ENCODE results near the gene CASR. TPM values are rescaled to one million over a fixed set of nuclear protein-coding genes. Genes with fewer than 3 reads are reported as not detected.
A peak's percentile ranks its signal among the peaks of the same experiment; 100 is the strongest.

CASR gene
- total RNA-seq, 2 donors from 2014 or later: 1.2 TPM; not detected in 1

GRCh38 chr3:122306622-122306953, 123.1 kb downstream of the CASR start:
- Histone ChIP-seq H3K27me3 (replicated peaks; ENCODE audit: insufficient read depth) (no peaks in the 10 kb centered on the region), H3K27ac (no peak overlapping the region), H3K4me3 (no peak overlapping the region), H3K4me1 (replicated peaks) (no peaks in the 10 kb centered on the region), H3K36me3 (no peaks in the 10 kb centered on the region), H3K9me3 (no peaks in the 10 kb centered on the region)
- DNase-seq (ENCODE audit: low spot score): no peak
- no peak for TF ChIP-seq CTCF (IDR thresholded peaks at IDR 0.05)
- TF ChIP-seq POLR2A (IDR thresholded peaks at IDR 0.05): no peak
- TF ChIP-seq POLR2AphosphoS5 (IDR thresholded peaks at IDR 0.05): no peak
- 51% methylated on average over 2 of the region's 2 CpGs for WGBS
- intact Hi-C loops (cut with DNase I): no loop called here

DNA sequence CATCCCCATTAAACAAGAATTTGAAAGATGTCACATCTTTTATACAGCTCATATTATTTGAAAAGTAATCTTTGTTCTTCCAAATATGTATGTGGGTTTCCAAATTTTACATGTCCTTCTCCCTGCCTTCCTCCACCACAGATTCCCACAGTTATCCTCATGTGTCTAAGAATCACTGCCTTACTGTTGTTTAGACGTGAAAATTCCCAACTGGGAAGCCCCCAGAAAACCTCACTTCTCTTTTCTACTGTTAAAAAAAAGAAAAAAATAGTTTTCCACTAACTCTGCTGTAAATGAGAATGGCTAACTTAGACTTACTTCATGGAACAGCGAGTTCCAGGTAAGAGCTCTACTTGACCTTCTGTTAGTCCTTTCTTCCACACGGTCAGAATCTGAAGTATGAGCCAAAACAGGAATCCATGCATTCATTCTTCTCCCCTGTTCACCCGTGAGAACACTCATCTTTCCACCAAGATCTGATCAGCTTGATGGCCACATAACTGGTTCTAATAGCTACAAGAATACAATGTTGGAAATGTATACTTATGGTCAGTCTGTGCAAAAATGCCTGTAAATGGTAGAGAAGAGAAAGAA, 123.7 kb downstream of the CASR start:
- no peak for TF ChIP-seq CTCF (IDR thresholded peaks at IDR 0.05)
- TF ChIP-seq POLR2AphosphoS5 (IDR thresholded peaks at IDR 0.05): no peak
- TF ChIP-seq POLR2A (IDR thresholded peaks at IDR 0.05): no peak
- Histone ChIP-seq H3K27ac (no peak overlapping the region), H3K27me3 (replicated peaks; ENCODE audit: insufficient read depth) (no peaks in the 10 kb centered on the region), H3K36me3 (no peaks in the 10 kb centered on the region), H3K4me3 (no peak overlapping the region), H3K4me1 (replicated peaks) (no peaks in the 10 kb centered on the region), H3K9me3 (no peaks in the 10 kb centered on the region)
- no peak for DNase-seq (ENCODE audit: low spot score)
- WGBS: 91% methylated on average over 4 of the region's 4 CpGs
- intact Hi-C loops (cut with DNase I): no loop called here

DNA sequence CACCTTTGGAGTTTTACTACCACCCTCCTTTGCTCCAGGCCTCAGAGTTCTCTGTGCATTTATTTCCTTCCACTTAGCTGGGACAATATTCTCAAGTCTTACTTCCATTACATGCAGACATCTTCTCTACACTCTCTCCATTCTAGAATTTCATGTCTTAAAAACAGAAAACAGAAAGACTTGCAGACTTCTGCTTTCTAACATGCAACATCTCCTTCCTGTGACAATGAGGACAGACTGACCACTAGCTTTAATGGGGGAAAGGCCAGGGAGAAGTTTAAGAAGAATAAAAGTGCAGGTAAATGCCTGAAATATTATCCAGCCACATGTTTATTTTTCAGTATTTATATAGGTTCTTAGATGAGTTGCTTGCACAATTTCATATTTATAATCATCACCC, 124.5 kb downstream of the CASR start:
- Histone ChIP-seq H3K36me3 (no peaks in the 10 kb centered on the region), H3K9me3 (no peaks in the 10 kb centered on the region), H3K4me3 (no peak overlapping the region), H3K4me1 (replicated peaks) (no peaks in the 10 kb centered on the region), H3K27me3 (replicated peaks; ENCODE audit: insufficient read depth) (no peaks in the 10 kb centered on the region), H3K27ac (no peak overlapping the region)
- intact Hi-C loops (cut with DNase I): no loop called here
- no peak for TF ChIP-seq POLR2AphosphoS5 (IDR thresholded peaks at IDR 0.05)
- TF ChIP-seq POLR2A (IDR thresholded peaks at IDR 0.05): no peak
- no peak for TF ChIP-seq CTCF (IDR thresholded peaks at IDR 0.05)
- DNase-seq (ENCODE audit: low spot score): no peak

DNA sequence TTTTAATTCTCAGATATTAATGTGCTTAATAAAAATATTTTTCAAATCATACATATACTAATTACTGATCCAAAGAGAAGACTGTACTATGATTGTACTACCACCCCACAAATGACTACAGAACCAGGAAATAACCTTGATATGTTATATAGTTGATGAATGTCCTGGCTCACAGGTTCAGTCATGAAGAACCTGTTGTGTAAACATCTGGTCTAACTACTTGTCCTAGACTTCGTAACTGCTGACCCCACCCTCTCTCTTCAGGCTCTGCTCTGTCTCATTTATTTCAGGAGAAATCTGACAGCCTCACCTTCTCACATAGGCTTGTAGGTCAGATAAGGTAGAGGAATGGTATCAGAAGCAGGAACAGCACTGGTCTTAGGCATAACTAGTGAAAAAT, 126.9 kb downstream of the CASR start:
- TF ChIP-seq POLR2AphosphoS5 (IDR thresholded peaks at IDR 0.05): peak; percentile 28
- no peak for TF ChIP-seq CTCF (IDR thresholded peaks at IDR 0.05)
- Histone ChIP-seq H3K4me1 (replicated peaks) (no peaks in the 10 kb centered on the region), H3K27me3 (replicated peaks; ENCODE audit: insufficient read depth) (no peaks in the 10 kb centered on the region), H3K4me3 (no peak overlapping the region), H3K36me3 (no peaks in the 10 kb centered on the region), H3K9me3 (no peaks in the 10 kb centered on the region), H3K27ac (no peak overlapping the region)
- DNase-seq (ENCODE audit: low spot score): no peak
- intact Hi-C loops (cut with DNase I): no loop called here
- 26% methylated on average over 1 of the region's 1 CpG for WGBS

DNA sequence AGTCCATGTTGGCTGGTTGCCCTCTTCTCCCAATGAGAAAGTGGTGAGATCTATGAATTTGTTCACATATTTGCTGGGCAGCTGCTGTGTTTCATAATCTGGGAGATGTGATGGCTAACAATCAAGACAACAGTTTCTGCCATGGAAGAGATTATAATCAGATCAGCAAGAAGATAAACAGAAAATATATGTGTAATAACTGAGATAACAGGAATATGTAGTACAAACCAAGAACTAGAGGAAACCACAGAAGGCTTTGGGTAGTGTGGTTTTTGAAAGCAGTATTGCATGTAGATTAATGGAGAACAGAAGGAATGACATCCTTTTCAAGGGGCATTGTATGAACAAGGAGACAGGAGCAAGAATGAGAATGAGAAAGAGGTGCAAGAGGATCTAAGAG, 129.4 kb downstream of the CASR start:
- no peak overlapping the region for H3K4me3 ChIP-seq
- no peaks in the 10 kb centered on the region for H3K36me3 ChIP-seq
- intact Hi-C loops (cut with DNase I): no loop called here
- DNase-seq (ENCODE audit: low spot score): no peak
- H3K9me3 ChIP-seq: no peaks in the 10 kb centered on the region
- no peak for TF ChIP-seq POLR2A (IDR thresholded peaks at IDR 0.05)
- TF ChIP-seq POLR2AphosphoS5 (IDR thresholded peaks at IDR 0.05): no peak
- no peak for TF ChIP-seq CTCF (IDR thresholded peaks at IDR 0.05)
- H3K4me1 ChIP-seq (replicated peaks): no peaks in the 10 kb centered on the region
- H3K27me3 ChIP-seq (replicated peaks; ENCODE audit: insufficient read depth): no peaks in the 10 kb centered on the region
- H3K27ac ChIP-seq: no peak overlapping the region
